Lower leg skin (tissue), 4 donors: ENCODE data around the gene ASB5. TPM values are rescaled to one million over a fixed set of nuclear protein-coding genes. Genes with fewer than 3 reads are reported as not detected.

Experiments
- DNase-seq, 2 donors: peaks; one replicate each; pipeline ENCODE4 v3.0.0-alpha.2; 2019; ENCODE audit warnings: low spot score in 2 of 2
- H3K4me3 ChIP-seq: fragments of 200-600 bp; sonication (generic); 2 replicates; pipeline ENCODE4 v1.5.1; 2017; ENCODE audit warnings: mild to moderate bottlenecking, low read depth; ENCODE audit not compliant: poor library complexity, severe bottlenecking
- CTCF ChIP-seq, 3 donors: fragments of 450-650 bp; IDR thresholded peaks; one replicate each; pipeline ENCODE4 v1.5.1; 2016; ENCODE audit warnings: antibody characterized with exemption in 3 of 3, mild to moderate bottlenecking in 3 of 3, moderate library complexity in 2 of 3
- POLR2A ChIP-seq, 2 donors: fragments of 450-650 bp; IDR thresholded peaks; one replicate each; pipeline ENCODE4 v1.6.1; 2016 to 2017; ENCODE audit warnings: antibody characterized with exemption in 2 of 2, mild to moderate bottlenecking in 1 of 2, moderate library complexity in 1 of 2
- WGBS, 2 donors: methylation state at CpG; one replicate each; pipeline ENCODE4 v1.1.5; 2018; 5-methylcytosine and 5-hydroxymethylcytosine counted together
- intact Hi-C: fragments of 100-400 bp; cut with DNase I; formaldehyde crosslinking; loops from one replicate; pipeline ENCODE4 v1.15.0; 2023; ENCODE audit warnings: low total_unique reads
- total RNA-seq, 4 donors: library from RNA; depleted of rRNA; stranded (reverse); fragments of >200 nt; gene quantifications; one replicate each; pipeline ENCODE4 v1.1.0, GENCODE V29; 2016

ASB5 gene
- total RNA-seq, 4 donors from 2014 or later: 0.07 TPM; not detected in 3

GRCh38 chr4:176205299-176205698 is 63.7 kb downstream of the ASB5 start:
- TF ChIP-seq POLR2A (IDR thresholded peaks at IDR 0.05) (no peak), CTCF (IDR thresholded peaks at IDR 0.05) (no peak)
- DNase-seq: no peak
- WGBS, 2 donors: 56 to 69% methylated on average over 4 of the region's 4 CpGs
- intact Hi-C loops: no loop called here
- H3K4me3 ChIP-seq: no peak overlapping the region

GRCh38 chr4:176198316-176198903 is 70.6 kb downstream of the ASB5 start:
- TF ChIP-seq CTCF (IDR thresholded peaks at IDR 0.05) (no peak), POLR2A (IDR thresholded peaks at IDR 0.05) (no peak)
- H3K4me3 ChIP-seq: no peak overlapping the region
- no peak for DNase-seq
- intact Hi-C loops: no loop called here
- WGBS, 2 donors: 66 to 77% methylated on average over 8 of the region's 8 CpGs

GRCh38 chr4:176195184-176195978 is 73.6 kb downstream of the ASB5 start, which contains the start of gene SPATA4:
Gene SPATA4 (minus strand): TSS chr4:176195585. CDS start chr4:176195562, 23 bp downstream.
- DNase-seq: peak; percentile 90 to 98
- intact Hi-C loops: no loop called here
- peak within 1 kb of the TSS; percentile 39 for H3K4me3 ChIP-seq
- no peak for TF ChIP-seq POLR2A (IDR thresholded peaks at IDR 0.05)
- 0 to 2% methylated on average over 43 to 44 of the region's 45 CpGs for WGBS, 2 donors

GRCh38 chr4:176193938-176194337 is 75.1 kb downstream of the ASB5 start:
- no peak for DNase-seq
- TF ChIP-seq POLR2A (IDR thresholded peaks at IDR 0.05) (no peak), CTCF (IDR thresholded peaks at IDR 0.05) (no peak)
- 61 to 69% methylated on average over 3 of the region's 3 CpGs for WGBS, 2 donors
- H3K4me3 ChIP-seq: no peak overlapping the region
- intact Hi-C loops: no loop called here

- no peak overlapping the region for H3K4me3 ChIP-seq
- intact Hi-C loops: no loop called here
- DNase-seq: no peak
- WGBS, 2 donors: 21 to 27% methylated on average over 4 of the region's 4 CpGs
- TF ChIP-seq CTCF (IDR thresholded peaks at IDR 0.05) (no peak), POLR2A (IDR thresholded peaks at IDR 0.05) (no peak)
Measured at GRCh38 chr4:176193126-176193525, 75.9 kb downstream of the ASB5 start.

DNA sequence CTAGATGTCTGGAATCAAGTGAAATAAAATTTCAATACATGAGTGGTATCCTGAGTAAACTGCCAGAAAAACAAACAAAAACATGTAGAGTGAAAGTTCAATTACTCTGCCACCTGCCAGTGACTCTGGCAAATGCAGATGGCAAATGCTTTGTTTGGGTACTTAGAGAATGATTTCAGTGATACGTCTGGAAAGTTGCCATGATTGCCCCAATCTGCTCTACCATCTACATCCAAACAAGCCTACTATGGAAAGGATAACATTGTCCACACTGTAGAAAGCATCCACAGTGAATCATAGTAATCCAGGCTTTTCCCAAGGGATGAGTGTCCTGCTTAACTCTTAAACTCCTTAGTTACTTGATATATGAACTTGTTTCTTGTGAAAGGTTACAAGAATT is 77.0 kb downstream of the ASB5 start:
- TF ChIP-seq POLR2A (IDR thresholded peaks at IDR 0.05) (no peak), CTCF (IDR thresholded peaks at IDR 0.05) (no peak)
- intact Hi-C loops: no loop called here
- no peak for DNase-seq
- 44 to 47% methylated on average over 1 of the region's 1 CpG for WGBS, 2 donors
- no peak overlapping the region for H3K4me3 ChIP-seq
